Pancreas (tissue), 10 donors: Measurements from ENCODE around the gene URM1. TPM values are rescaled to one million over a fixed set of nuclear protein-coding genes. Genes with fewer than 3 reads are reported as not detected.

Experiments used
- ATAC-seq, 4 donors: fragments of 200-7000 bp; cut with Tn5 transposase; one replicate each; pipeline versions ENCODE4 v1.8.0 to v1.9.1; 2020; ENCODE audit warnings: mild to moderate bottlenecking in 4 of 4, moderate library complexity in 4 of 4
- DNase-seq, 6 donors: peaks; one replicate each; pipeline ENCODE4 v3.0.0-alpha.2; 2020
- FAIRE-seq: peaks from 2 replicates; lab custom pipeline; 2012; peaks lifted over from hg19 to GRCh38; lab: Jason Lieb, UNC
- H3K27ac ChIP-seq, 4 donors: fragments of 200-600 bp; sonication (generic); 1 replicate in 3 of 4; 2 replicates in 1 of 4; pipeline versions ENCODE4 v1.5.0 to v1.8.0; 2020
- H3K27me3 ChIP-seq, 4 donors: fragments of 200-600 bp; one replicate each; pipeline ENCODE4 v1.8.0; 2021
- H3K36me3 ChIP-seq, 3 donors: fragments of 200-600 bp; sonication (generic) in 1 of 3; one replicate each; pipeline versions ENCODE4 v1.5.0 to v1.8.0; 2020 to 2021
- H3K4me1 ChIP-seq, 3 donors: fragments of 200-600 bp; one replicate each; pipeline ENCODE4 v1.8.0; 2021
- H3K4me3 ChIP-seq, 4 donors: fragments of 200-600 bp; sonication (generic) in 2 of 4; one replicate each; pipeline versions ENCODE4 v1.5.0 to v1.8.0; 2020 to 2021
- H3K9me3 ChIP-seq, 4 donors: fragments of 200-600 bp; one replicate each; pipeline ENCODE4 v1.8.0; 2021
- WGBS, 2 donors: extraction: QIAGEN DNeasy Blood & Tissue Kit; methylation state at CpG; one replicate each; pipeline ENCODE4 v1.1.7; 2013; 5-methylcytosine and 5-hydroxymethylcytosine counted together
- intact Hi-C, 3 donors: fragments of 100-400 bp; cut with DNase I; formaldehyde crosslinking; loops; one replicate each; pipeline versions ENCODE4 v1.11.1 to v1.14.2; 2022
- polyA plus RNA-seq, 2 donors: library from polyadenylated mRNA; stranded (reverse); fragments of 200-250 nt; gene quantifications; one replicate each; pipeline ENCODE4 v1.2.3, GENCODE V29; 2013
- total RNA-seq, 6 donors: library from RNA; stranded (reverse); fragmentation: NEBNext Ultra II Directional in 4 of 6; extraction: Animal tissue kit (Norgen Biotek cat#: 25700) in 4 of 6; gene quantifications; one replicate each; pipeline versions ENCODE4 v1.2.1 to v1.2.4, GENCODE V29; 2021 to 2023
- TF ChIP-seq, protein P1 (sequence below), 4 donors: fragments of 200-600 bp; sonication (generic) in 3 of 4; IDR thresholded peaks; one replicate each; pipeline versions ENCODE4 v1.5.0 to v1.8.0; 2021; ENCODE audit warnings: antibody characterized with exemption in 4 of 4
- donor health status: healthy with polysubstance abuse.
- donor health status: DM: no; HTN: no; CAD: no; lungs with moderate emphysema.
- donor health status: DM: no; HTN: no; CAD: no.
- donor health status: control.
- donor health status: control.
- donor health status: Bipolar disorder and iron deficiency.
- donor health status: DM: yes; HTN: yes; CAD: no.
- donor health status: DM: no; HTN: no; CAD: no.
- donor health status: DM: no; HTN: no; CAD: no.
- donor health status: DM: yes; HTN: yes; CAD: no.

URM1 gene
- total and polyA plus RNA-seq, 8 donors: 18.5 to 46.1 (median 33.4) TPM

- no peak for ATAC-seq
- H3K27me3 ChIP-seq: no peaks in the 10 kb centered on the region
- H3K4me3 ChIP-seq: no peak overlapping the region
- FAIRE-seq: no peak
- intact Hi-C loops: no loop called here
- H3K27ac ChIP-seq: no peak overlapping the region
- H3K36me3 ChIP-seq: no peaks in the 10 kb centered on the region
- DNase-seq: no peak
- H3K9me3 ChIP-seq: no peaks in the 10 kb centered on the region
- TF ChIP-seq, protein P1, sequence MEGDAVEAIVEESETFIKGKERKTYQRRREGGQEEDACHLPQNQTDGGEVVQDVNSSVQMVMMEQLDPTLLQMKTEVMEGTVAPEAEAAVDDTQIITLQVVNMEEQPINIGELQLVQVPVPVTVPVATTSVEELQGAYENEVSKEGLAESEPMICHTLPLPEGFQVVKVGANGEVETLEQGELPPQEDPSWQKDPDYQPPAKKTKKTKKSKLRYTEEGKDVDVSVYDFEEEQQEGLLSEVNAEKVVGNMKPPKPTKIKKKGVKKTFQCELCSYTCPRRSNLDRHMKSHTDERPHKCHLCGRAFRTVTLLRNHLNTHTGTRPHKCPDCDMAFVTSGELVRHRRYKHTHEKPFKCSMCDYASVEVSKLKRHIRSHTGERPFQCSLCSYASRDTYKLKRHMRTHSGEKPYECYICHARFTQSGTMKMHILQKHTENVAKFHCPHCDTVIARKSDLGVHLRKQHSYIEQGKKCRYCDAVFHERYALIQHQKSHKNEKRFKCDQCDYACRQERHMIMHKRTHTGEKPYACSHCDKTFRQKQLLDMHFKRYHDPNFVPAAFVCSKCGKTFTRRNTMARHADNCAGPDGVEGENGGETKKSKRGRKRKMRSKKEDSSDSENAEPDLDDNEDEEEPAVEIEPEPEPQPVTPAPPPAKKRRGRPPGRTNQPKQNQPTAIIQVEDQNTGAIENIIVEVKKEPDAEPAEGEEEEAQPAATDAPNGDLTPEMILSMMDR (IDR thresholded peaks at IDR 0.05): no peak
- 79 to 80% methylated on average over 4 of the region's 4 CpGs for WGBS, 2 donors
- peaks cover 0 to 7% (median 6%) of the 10 kb centered on the region in 3 donors for H3K4me1 ChIP-seq
These were observed 12.3 kb upstream of the URM1 start for GRCh38 chr9:128358861-128359260.

DNA sequence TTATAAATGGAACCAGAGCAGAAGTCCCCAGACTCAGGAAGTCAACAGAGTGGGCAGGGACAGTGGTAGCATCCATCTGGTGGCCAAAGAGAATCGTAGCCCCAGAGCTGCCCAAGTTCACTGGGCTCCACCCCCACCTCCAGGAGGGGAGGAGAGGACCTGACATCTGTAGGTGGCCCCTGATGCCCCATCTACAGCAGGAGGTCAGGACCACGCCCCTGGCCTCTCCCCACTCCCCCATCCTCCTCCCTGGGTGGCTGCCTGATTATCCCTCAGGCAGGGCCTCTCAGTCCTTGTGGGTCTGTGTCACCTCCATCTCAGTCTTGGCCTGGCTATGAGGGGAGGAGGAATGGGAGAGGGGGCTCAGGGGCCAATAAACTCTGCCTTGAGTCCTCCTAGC, 10.3 kb upstream of the URM1 start:
- TF ChIP-seq, protein P1 (IDR thresholded peaks at IDR 0.05): no peak
- DNase-seq (no peak), ATAC-seq (no peak), FAIRE-seq (no peak)
- Histone ChIP-seq H3K9me3 (no peaks in the 10 kb centered on the region), H3K27ac (no peak overlapping the region), H3K4me3 (no peak overlapping the region), H3K36me3 (no peaks in the 10 kb centered on the region), H3K4me1 (peaks cover 0 to 7% (median 6%) of the 10 kb centered on the region in 3 donors), H3K27me3 (no peaks in the 10 kb centered on the region)
- intact Hi-C loops: no loop called here
- 50 to 77% methylated on average over 2 of the region's 2 CpGs for WGBS, 2 donors

DNA sequence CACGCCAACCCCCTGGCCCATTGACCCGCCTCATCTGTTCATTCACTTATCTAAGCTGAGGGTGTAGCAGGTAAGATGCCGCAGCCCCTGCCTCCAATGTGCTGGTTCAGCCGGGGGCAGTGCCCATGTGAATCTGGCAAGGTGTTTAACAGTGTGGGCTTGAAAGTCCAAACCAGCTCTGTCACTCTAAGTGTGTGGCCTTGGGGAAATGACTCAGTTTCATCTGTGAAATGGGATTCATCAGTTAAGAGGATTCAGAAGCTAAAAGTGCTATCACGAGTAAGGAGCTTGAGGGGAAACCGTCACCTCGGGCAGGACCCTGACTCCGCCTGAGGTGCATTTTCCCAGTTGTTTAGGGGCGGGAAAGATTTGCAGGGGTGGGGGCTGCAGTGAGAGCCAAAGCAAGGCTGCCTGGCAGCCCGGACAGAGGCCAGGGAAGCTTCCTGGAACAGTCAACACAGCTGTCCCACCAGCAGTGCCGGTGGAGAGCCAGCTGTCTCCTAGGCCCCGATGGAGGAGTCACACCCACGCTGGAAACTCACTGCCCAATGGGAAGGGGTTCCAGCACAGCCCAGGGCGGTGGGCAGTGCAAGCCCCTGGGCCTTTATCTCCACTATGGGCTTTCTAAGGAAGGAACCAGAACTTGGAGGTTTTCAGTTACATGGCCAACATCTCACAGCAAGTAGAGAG, 9.7 kb upstream of the URM1 start:
- peak overlapping the region in 3 of 4 donors; percentile 12 to 37 (median 17) for H3K27ac ChIP-seq

DNA sequence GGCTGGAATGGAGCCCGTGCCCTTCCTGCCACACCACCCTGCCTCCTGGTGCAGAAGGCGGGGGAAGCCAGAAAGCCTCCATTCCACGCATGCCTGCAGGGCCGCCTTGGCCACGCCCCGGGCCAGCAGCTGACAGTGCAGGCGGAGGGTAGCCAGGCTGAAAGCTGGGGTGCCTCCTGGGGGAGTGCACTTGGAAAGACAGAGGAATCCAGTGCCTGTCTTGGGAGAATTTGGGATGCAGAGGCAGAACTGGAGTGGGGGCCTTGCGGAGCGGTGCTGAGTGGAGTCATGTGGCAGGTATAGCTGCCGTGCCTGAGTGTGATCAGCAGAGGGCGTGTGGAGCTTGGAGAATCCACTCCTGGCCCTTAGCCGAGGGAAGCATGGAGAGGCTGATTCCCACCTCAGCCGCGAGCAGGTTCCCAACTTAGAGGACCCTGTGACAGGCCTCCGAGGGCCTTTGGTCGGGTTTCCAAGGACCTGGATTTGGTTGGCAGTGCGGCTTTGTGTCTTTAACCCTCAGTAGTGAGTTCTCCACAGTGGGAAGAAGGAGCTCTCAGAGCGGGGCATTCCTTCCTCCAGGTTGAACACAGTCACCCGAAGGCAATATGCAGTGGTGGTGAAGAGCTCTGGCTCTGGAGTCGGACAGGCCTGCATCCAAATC, 9.1 kb upstream of the URM1 start:
- ATAC-seq (peak; percentile 91 to 98 (median 98)), DNase-seq (peak; percentile 76 to 92 (median 84)), FAIRE-seq (no peak)
- TF ChIP-seq, protein P1 (IDR thresholded peaks at IDR 0.05): peak; percentile 73 to 86 (median 78)
- Histone ChIP-seq H3K27me3 (no peaks in the 10 kb centered on the region), H3K27ac (peak overlapping the region in 3 of 4 donors; percentile 12 to 37 (median 17)), H3K4me1 (peaks cover 0 to 7% (median 6%) of the 10 kb centered on the region in 3 donors), H3K9me3 (no peaks in the 10 kb centered on the region), H3K4me3 (peak overlapping the region in 3 of 4 donors; percentile 19 to 59 (median 39)), H3K36me3 (no peaks in the 10 kb centered on the region)
- intact Hi-C loops: no loop called here
- 7 to 8% methylated on average over 17 to 20 of the region's 20 CpGs for WGBS, 2 donors

More for the DNA sequence above, 9.7 kb upstream of the URM1 start:
- intact Hi-C loops: no loop called here
- ATAC-seq (peak; percentile 6 to 20 (median 10)), DNase-seq (peak in 1 of 6 donors; percentile 39), FAIRE-seq (no peak)
- H3K4me3 ChIP-seq: peak overlapping the region in 2 of 4 donors; percentile 39 to 59
- H3K9me3 ChIP-seq: no peaks in the 10 kb centered on the region
- 46 to 53% methylated on average over 14 of the region's 14 CpGs for WGBS, 2 donors
- no peaks in the 10 kb centered on the region for H3K27me3 ChIP-seq
- peaks cover 0 to 7% (median 6%) of the 10 kb centered on the region in 3 donors for H3K4me1 ChIP-seq
- TF ChIP-seq, protein P1 (IDR thresholded peaks at IDR 0.05): no peak
- no peaks in the 10 kb centered on the region for H3K36me3 ChIP-seq
